ENCODE data around the gene NOXRED1. TPM values are rescaled to one million over a fixed set of nuclear protein-coding genes. Genes with fewer than 3 reads are reported as not detected.

The NOXRED1 gene
- polyA plus RNA-seq, 2 of the 4 experiments (the other 2 are of a cell fraction) = 0.18 to 0.34 TPM

DNA sequence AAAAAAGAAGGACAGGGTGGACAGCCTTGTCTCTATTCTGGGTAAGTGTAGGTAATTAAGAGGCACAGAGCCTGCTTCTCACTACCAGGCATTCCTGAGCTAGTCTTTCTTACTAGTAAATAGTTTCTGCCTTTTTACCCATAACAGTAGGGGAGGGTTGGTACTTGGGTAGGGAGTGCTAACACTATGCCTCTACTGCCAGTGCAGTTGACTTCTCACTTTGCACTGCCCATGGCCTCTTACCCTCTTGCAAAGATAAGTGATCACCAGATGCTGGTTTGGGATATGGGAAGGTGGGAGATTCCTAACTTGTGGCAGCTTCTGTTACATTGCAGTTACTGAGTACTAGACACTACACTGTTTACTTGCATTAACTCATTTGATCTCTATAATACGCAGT lies 46.2 kb upstream of the NOXRED1 start:
- H3K4me1 ChIP-seq = no peaks in the 10 kb centered on the region
- 100% methylated on average over 1 of the region's 1 CpG for WGBS (ENCODE audit: missing lambda C conversion rate)
- H3K4me2 ChIP-seq = no peak overlapping the region
- no peak overlapping the region for H3K4me3 ChIP-seq
- ChIA-PET CTCF (interaction anchor here (2.7 kb wide), 1 partner anchor 10 kb away, joined by 20 read pairs; no protein-coding TSS in a partner anchor), POLR2A (interaction anchor here (0.6 kb wide), 1 partner anchor 78 kb away, joined by 8 read pairs; no protein-coding TSS in a partner anchor)
- no peak for ATAC-seq
- no peaks in the 10 kb centered on the region for H3K9me3 ChIP-seq
- no peak for TF ChIP-seq RARB (CRISPR knock-in tag; IDR thresholded peaks at IDR 0.05)
- no peak for TF ChIP-seq GATA3 (IDR thresholded peaks at IDR 0.05; ENCODE audit: borderline replicate concordance)
- no peak for FAIRE-seq
- no peak overlapping the region for H3K27ac ChIP-seq
- DNase-seq (ENCODE audit: low read depth in 1 of 2, low spot score in 1 of 2) = no peak

DNA sequence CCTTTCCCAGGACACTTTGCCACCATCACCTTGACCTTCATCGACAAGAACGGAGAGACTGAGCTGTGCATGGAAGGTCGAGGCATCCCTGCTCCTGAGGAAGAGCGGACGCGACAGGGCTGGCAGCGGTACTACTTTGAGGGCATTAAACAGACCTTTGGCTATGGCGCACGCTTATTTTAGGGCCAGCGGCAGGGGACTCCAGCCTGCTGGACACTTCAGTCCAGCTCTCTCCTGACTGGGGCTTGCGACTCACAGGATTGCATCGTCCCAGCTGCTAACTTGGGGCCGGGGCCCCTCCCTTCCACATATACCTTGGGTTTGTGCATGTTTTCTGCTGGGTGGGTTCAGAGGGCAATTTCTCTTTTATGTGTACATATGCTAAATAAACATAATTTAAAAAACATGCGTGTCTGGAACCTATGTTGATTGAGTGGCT lies 45.8 kb upstream of the NOXRED1 start:
- WGBS (ENCODE audit: missing lambda C conversion rate) = 85% methylated on average over 14 of the region's 14 CpGs
- DNase-seq (ENCODE audit: low read depth in 1 of 2, low spot score in 1 of 2) (no peak), ATAC-seq (no peak), FAIRE-seq (no peak)
- no peak overlapping the region for H3K4me3 ChIP-seq
- H3K4me2 ChIP-seq = no peak overlapping the region
- CTCF ChIA-PET = interaction anchor here (2.7 kb wide), 1 partner anchor 10 kb away, joined by 20 read pairs; no protein-coding TSS in a partner anchor
- H3K27ac ChIP-seq = no peak overlapping the region
- POLR2A ChIA-PET = interaction anchor here (0.6 to 0.7 kb wide), 2 partner anchors 12 to 78 kb away, joined by 3 to 8 read pairs; partner anchors contain the start of gene VIPAS39
- H3K4me1 ChIP-seq = no peaks in the 10 kb centered on the region
- TF ChIP-seq CBX8 (IDR thresholded peaks at IDR 0.05) (no peak), GATA3 (IDR thresholded peaks at IDR 0.05; ENCODE audit: borderline replicate concordance) (no peak), MAZ (IDR thresholded peaks at IDR 0.05; ENCODE audit: borderline replicate concordance, low read depth, low read length) (no peak), FOSB (CRISPR knock-in tag; IDR thresholded peaks at IDR 0.05) (no peak), BHLHE40 (IDR thresholded peaks at IDR 0.05; ENCODE audit: low read depth, low read length) (no peak), MAFK (IDR thresholded peaks at IDR 0.05; ENCODE audit: partially characterized antibody) (no peak), ZC3H11A (IDR thresholded peaks at IDR 0.05) (no peak), SMC3 (IDR thresholded peaks at IDR 0.05) (no peak), POLR2AphosphoS2 (conservative IDR thresholded peaks at IDR 0.05; ENCODE audit: low read length) (no peak)
- TF ChIP-seq, protein P1, sequence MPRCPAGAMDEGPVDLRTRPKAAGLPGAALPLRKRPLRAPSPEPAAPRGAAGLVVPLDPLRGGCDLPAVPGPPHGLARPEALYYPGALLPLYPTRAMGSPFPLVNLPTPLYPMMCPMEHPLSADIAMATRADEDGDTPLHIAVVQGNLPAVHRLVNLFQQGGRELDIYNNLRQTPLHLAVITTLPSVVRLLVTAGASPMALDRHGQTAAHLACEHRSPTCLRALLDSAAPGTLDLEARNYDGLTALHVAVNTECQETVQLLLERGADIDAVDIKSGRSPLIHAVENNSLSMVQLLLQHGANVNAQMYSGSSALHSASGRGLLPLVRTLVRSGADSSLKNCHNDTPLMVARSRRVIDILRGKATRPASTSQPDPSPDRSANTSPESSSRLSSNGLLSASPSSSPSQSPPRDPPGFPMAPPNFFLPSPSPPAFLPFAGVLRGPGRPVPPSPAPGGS (IDR thresholded peaks at IDR 0.05) = no peak
- H3K9me3 ChIP-seq = no peaks in the 10 kb centered on the region

DNA sequence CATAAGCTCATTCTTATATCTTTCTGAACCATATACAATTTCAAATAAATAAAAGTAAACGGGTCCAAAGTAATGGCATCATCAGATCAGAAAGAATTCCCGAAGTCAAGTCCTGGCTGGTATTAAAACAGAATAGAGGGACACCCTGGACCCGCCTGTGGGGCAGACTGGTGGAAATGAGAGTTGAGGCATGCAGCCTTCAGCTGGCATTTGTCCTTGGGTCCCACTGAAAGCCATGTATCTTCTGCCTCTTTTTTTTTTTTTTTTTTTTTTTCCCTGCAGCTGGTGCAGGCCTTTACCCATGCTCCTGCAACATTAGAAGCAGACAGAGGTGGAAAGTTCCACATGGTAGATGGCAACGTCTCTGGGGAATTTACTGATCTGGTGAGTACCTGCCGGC lies 44.5 kb upstream of the NOXRED1 start:
- Histone ChIP-seq H3K4me3 (no peak overlapping the region), H3K9me3 (no peaks in the 10 kb centered on the region), H3K27ac (no peak overlapping the region), H3K4me2 (no peak overlapping the region), H3K4me1 (no peaks in the 10 kb centered on the region)
- FAIRE-seq = no peak
- 83% methylated on average over 5 of the region's 5 CpGs for WGBS (ENCODE audit: missing lambda C conversion rate)
- CTCF ChIA-PET = interaction anchor here (0.6 to 2.7 kb wide), 5 partner anchors 8 to 758 kb away, joined by 3 to 20 read pairs (median 4); no protein-coding TSS in a partner anchor
- POLR2A ChIA-PET = interaction anchor here (0.6 kb wide), 1 partner anchor 303 kb away, joined by 3 read pairs; no protein-coding TSS in a partner anchor
- no peak for ATAC-seq
- TF ChIP-seq CTCF (IDR thresholded peaks at IDR 0.05) = no peak
- TF ChIP-seq JUNB (IDR thresholded peaks at IDR 0.05) = no peak
- TF ChIP-seq HOXB5 (CRISPR knock-in tag; IDR thresholded peaks at IDR 0.05) = no peak
- TF ChIP-seq HDAC2 (IDR thresholded peaks at IDR 0.05) = no peak
- TF ChIP-seq, protein P2, sequence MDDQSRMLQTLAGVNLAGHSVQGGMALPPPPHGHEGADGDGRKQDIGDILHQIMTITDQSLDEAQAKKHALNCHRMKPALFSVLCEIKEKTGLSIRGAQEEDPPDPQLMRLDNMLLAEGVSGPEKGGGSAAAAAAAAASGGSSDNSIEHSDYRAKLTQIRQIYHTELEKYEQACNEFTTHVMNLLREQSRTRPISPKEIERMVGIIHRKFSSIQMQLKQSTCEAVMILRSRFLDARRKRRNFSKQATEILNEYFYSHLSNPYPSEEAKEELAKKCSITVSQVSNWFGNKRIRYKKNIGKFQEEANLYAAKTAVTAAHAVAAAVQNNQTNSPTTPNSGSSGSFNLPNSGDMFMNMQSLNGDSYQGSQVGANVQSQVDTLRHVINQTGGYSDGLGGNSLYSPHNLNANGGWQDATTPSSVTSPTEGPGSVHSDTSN (IDR thresholded peaks at IDR 0.05) = no peak
- TF ChIP-seq HOXB13 (CRISPR knock-in tag; IDR thresholded peaks at IDR 0.05; ENCODE audit: low read depth) = no peak
- no peak for TF ChIP-seq FOSB (CRISPR knock-in tag; IDR thresholded peaks at IDR 0.05)
- no peak for TF ChIP-seq GATA3 (IDR thresholded peaks at IDR 0.05; ENCODE audit: borderline replicate concordance)
- TF ChIP-seq CHD4 (IDR thresholded peaks at IDR 0.05; ENCODE audit: borderline replicate concordance) = no peak
- TF ChIP-seq TFCP2L1 (CRISPR knock-in tag; IDR thresholded peaks at IDR 0.05) = no peak
- TF ChIP-seq PHF8 (IDR thresholded peaks at IDR 0.05; ENCODE audit: borderline replicate concordance, low read depth) = no peak
- TF ChIP-seq SMC3 (IDR thresholded peaks at IDR 0.05) = no peak
- no peak for DNase-seq (ENCODE audit: low read depth in 1 of 2, low spot score in 1 of 2)
